ENCODE data around the gene HIBCH. TPM values are rescaled to one million over a fixed set of nuclear protein-coding genes. Genes with fewer than 3 reads are reported as not detected.
A peak's percentile ranks its signal among the peaks of the same experiment; 100 is the strongest.

The HIBCH gene
- total RNA-seq, 1 donor from 2014 or later: 23.3 TPM

DNA sequence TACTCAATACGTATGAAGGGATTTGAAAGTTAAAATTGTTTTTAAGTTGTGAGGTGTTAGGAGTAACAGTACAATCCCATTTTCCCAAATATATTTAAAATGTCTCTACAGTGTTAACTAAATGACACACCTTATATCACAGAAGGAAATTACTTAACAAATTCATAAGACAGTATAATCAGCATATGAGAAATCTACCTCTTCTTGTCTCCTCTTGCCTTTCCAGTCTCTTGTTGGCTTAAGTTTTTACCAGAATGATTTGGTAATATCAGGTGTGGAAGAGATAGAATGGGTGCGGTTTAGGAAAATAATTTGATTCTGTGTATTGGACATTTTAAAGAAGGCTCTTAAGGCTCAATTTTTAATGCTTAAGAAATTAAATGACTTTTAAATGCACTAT is 14.3 kb upstream of the HIBCH start:
- TF ChIP-seq, protein P1, sequence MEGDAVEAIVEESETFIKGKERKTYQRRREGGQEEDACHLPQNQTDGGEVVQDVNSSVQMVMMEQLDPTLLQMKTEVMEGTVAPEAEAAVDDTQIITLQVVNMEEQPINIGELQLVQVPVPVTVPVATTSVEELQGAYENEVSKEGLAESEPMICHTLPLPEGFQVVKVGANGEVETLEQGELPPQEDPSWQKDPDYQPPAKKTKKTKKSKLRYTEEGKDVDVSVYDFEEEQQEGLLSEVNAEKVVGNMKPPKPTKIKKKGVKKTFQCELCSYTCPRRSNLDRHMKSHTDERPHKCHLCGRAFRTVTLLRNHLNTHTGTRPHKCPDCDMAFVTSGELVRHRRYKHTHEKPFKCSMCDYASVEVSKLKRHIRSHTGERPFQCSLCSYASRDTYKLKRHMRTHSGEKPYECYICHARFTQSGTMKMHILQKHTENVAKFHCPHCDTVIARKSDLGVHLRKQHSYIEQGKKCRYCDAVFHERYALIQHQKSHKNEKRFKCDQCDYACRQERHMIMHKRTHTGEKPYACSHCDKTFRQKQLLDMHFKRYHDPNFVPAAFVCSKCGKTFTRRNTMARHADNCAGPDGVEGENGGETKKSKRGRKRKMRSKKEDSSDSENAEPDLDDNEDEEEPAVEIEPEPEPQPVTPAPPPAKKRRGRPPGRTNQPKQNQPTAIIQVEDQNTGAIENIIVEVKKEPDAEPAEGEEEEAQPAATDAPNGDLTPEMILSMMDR (IDR thresholded peaks at IDR 0.05): no peak
- intact Hi-C loops (cut with DNase I): no loop called here
- Histone ChIP-seq H3K27me3 (no peaks in the 10 kb centered on the region), H3K36me3 (no peaks in the 10 kb centered on the region), H3K4me1 (peaks cover 4% of the 10 kb centered on the region), H3K9me3 (no peaks in the 10 kb centered on the region), H3K4me3 (no peak overlapping the region), H3K27ac (no peak overlapping the region)
- DNase-seq (no peak), ATAC-seq (no peak)

DNA sequence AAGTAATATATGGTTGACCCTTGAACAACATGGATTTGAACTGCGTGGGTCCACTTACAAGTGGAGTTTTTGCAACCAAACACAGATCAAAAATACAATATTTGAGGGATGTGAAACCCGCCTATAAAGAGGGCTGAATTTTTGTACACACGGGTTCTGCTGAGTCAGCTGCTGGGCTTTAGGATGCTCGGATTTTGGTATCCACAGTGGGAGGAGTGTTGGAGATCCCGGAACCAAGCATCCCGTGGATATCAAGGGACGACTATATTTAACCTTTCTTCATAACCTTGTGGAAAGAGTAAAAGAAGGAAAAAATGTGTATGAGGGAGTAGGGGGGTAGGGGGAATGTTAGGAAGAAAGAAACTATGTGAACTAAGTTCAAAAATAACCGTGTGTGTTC is 13.8 kb upstream of the HIBCH start:
- H3K4me3 ChIP-seq: no peak overlapping the region
- no peaks in the 10 kb centered on the region for H3K9me3 ChIP-seq
- H3K27ac ChIP-seq: no peak overlapping the region
- H3K27me3 ChIP-seq: no peaks in the 10 kb centered on the region
- DNase-seq: no peak
- intact Hi-C loops (cut with DNase I): no loop called here
- TF ChIP-seq, protein P1 (IDR thresholded peaks at IDR 0.05): no peak
- H3K36me3 ChIP-seq: no peaks in the 10 kb centered on the region
- ATAC-seq: no peak
- H3K4me1 ChIP-seq: peaks cover 4% of the 10 kb centered on the region

DNA sequence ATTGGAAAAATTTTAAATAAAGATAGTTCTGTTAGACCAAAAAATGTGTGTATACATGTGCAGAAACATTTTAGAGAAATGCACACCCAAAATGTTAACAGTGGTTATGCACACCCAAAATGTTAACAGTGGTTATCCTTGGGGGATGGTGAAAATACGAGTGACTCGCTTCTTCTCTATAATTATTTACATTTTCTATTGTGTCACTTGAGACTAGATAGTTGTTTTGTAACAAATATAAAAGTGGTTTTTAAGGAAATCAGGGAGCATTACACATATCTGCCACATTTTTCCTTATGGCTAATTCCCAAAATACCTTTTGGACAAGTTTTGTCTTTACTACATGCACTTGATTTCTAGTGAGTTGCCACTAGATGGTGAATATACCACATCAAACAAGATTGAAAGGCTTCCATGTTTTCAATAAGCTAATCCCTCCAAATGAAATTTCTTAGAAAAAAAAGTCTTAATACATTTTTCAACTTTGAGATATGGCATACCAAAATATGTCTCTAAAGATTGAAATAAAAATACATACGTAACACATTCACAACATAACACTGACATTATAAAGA is 9.0 kb upstream of the HIBCH start:
- H3K27me3 ChIP-seq: no peaks in the 10 kb centered on the region
- intact Hi-C loops (cut with DNase I): no loop called here
- H3K4me1 ChIP-seq: peaks cover under 1% of the 10 kb centered on the region
- H3K4me3 ChIP-seq: no peak overlapping the region
- H3K27ac ChIP-seq: no peak overlapping the region
- DNase-seq: no peak
- TF ChIP-seq, protein P1 (IDR thresholded peaks at IDR 0.05): peak; percentile 33
- H3K9me3 ChIP-seq: no peaks in the 10 kb centered on the region
- no peak for ATAC-seq
- no peaks in the 10 kb centered on the region for H3K36me3 ChIP-seq

DNA sequence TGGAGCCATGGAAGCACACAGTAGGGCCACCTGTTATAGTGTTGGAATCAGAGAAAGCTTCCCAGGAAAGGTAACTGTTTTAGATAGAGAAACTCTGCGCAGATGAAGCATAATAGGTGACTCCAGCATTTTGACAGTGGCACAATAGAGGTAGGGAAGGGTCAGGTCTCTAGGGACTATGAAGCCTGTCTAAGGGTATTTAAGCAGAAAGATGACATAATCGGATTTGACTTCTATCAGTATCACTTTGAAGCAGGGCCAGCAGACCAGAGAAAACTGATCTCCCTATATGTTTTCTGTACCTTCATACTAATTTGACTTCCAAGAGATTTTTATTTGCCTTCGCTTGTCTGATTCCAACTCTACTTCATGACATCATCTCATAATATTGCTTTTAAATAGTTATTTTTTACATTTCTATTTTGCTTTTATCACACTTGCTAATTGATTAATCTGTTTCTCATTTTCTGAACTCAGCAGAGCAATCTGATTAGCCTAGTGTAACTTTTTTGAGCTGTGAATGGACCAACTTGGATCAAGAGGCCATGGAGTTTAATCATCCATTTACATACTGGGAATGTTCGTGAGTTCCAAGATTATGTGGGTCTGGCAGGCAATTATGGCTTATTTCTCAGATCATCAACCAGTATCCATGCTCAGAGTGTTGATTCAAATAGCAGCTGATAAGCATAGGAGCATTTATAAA is 8.4 kb upstream of the HIBCH start:
- ATAC-seq (no peak), DNase-seq (no peak)
- Histone ChIP-seq H3K4me1 (no peaks in the 10 kb centered on the region), H3K27me3 (no peaks in the 10 kb centered on the region), H3K9me3 (no peaks in the 10 kb centered on the region), H3K4me3 (no peak overlapping the region), H3K36me3 (no peaks in the 10 kb centered on the region), H3K27ac (no peak overlapping the region)
- intact Hi-C loops (cut with DNase I): no loop called here
- TF ChIP-seq, protein P1 (IDR thresholded peaks at IDR 0.05): no peak

DNA sequence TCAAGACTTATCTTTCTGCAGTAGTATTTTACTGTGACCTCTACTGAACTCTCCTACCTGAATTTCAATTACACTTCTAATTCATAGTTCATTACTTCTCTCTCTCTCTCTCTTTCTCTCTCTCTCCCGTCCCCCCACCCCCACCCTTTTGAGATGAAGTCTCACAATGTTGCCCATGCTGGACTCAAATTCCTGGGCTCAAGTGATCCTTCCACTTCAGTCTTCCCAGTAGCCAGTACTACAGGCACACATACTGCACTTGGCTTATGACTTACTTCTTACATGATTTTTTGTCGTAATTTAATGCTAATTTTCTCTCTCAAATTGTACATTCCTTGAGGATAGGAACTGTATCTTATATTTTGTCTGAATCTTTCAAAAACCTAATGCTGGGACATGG is 6.0 kb upstream of the HIBCH start:
- H3K36me3 ChIP-seq: no peaks in the 10 kb centered on the region
- intact Hi-C loops (cut with DNase I): no loop called here
- no peaks in the 10 kb centered on the region for H3K27me3 ChIP-seq
- H3K9me3 ChIP-seq: no peaks in the 10 kb centered on the region
- DNase-seq (no peak), ATAC-seq (no peak)
- H3K4me1 ChIP-seq: peaks cover under 1% of the 10 kb centered on the region
- TF ChIP-seq, protein P1 (IDR thresholded peaks at IDR 0.05): no peak
- H3K27ac ChIP-seq: no peak overlapping the region
- H3K4me3 ChIP-seq: no peak overlapping the region

All from upper lobe of right lung (tissue), 1 donor.